Right atrium auricular region (tissue), 2 donors: ENCODE measurements around the gene PGGHG. TPM values are rescaled to one million over a fixed set of nuclear protein-coding genes. Genes with fewer than 3 reads are reported as not detected.
"Not testable (repeated sequence)": the region's sequence is repeated elsewhere in the genome, so short reads cannot be mapped to it uniquely, and the experiment has no call there.

ENCODE experiments used
- DNase-seq: peaks from one replicate; pipeline ENCODE4 v3.0.0-alpha.2; 2019; ENCODE audit warnings: low spot score
- H3K27ac ChIP-seq, 2 donors: fragments of 200-600 bp; sonication (generic); 1 replicate in 1 of 2; 2 replicates in 1 of 2; pipeline ENCODE4 v1.5.1; 2016 to 2019
- H3K27me3 ChIP-seq, 2 donors: fragments of 200-600 bp; sonication (generic); one replicate each; pipeline versions ENCODE4 v1.5.1 to v1.6.0; 2017 to 2019
- H3K36me3 ChIP-seq: fragments of 200-600 bp; sonication (generic); one replicate; pipeline ENCODE4 v1.5.1; 2016
- H3K4me1 ChIP-seq, 2 donors: fragments of 200-600 bp; sonication (generic); one replicate each; pipeline versions ENCODE4 v1.5.1 to v1.6.0; 2017 to 2019
- H3K4me3 ChIP-seq, 2 donors: fragments of 200-600 bp; sonication (generic); 1 replicate in 1 of 2; 2 replicates in 1 of 2; pipeline ENCODE4 v1.5.1; 2017 to 2019; ENCODE audit warnings: mild to moderate bottlenecking in 1 of 2, moderate library complexity in 1 of 2
- H3K9me3 ChIP-seq, 2 donors: fragments of 200-600 bp; sonication (generic); one replicate each; pipeline ENCODE4 v1.5.1; 2019
- CTCF ChIP-seq, 2 donors: fragments of 200-600 bp; sonication (generic); IDR thresholded peaks; one replicate each; pipeline ENCODE4 v1.5.1; 2019; ENCODE audit warnings: antibody characterized with exemption in 2 of 2
- total RNA-seq, 2 donors: library from RNA; depleted of rRNA; stranded (reverse); fragments of >200 nt; gene quantifications; one replicate each; pipeline ENCODE4 v1.1.0, GENCODE V29; 2016

PGGHG gene
- total RNA-seq, 2 donors from 2014 or later, result 4.9 to 9.4 TPM

GRCh38 chr11:315051-315481 lies 26.1 kb downstream of the PGGHG start:
- H3K36me3 ChIP-seq, result peaks cover 3% of the 10 kb centered on the region
- no peak for DNase-seq
- H3K27ac ChIP-seq, result peak overlapping the region; percentile 84 to 88
- H3K27me3 ChIP-seq, result no peaks in the 10 kb centered on the region
- peak overlapping the region; percentile 54 to 58 for H3K4me3 ChIP-seq
- no peaks in the 10 kb centered on the region for H3K9me3 ChIP-seq
- TF ChIP-seq CTCF (IDR thresholded peaks at IDR 0.05), result no peak
- peaks cover 0 to 47% of the 10 kb centered on the region in 2 donors for H3K4me1 ChIP-seq

GRCh38 chr11:315516-315994 lies 26.6 kb downstream of the PGGHG start:
- DNase-seq, result no peak
- Histone ChIP-seq H3K4me1 (peaks cover 0 to 47% of the 10 kb centered on the region in 2 donors), H3K4me3 (peak overlapping the region; percentile 54 to 58), H3K9me3 (no peaks in the 10 kb centered on the region), H3K27ac (peak overlapping the region; percentile 84 to 88), H3K27me3 (no peaks in the 10 kb centered on the region), H3K36me3 (peaks cover 3% of the 10 kb centered on the region)
- no peak for TF ChIP-seq CTCF (IDR thresholded peaks at IDR 0.05)

GRCh38 chr11:316031-316701 lies 27.2 kb downstream of the PGGHG start:
- H3K4me3 ChIP-seq, result peak overlapping the region; percentile 54 to 58
- no peak for DNase-seq
- H3K36me3 ChIP-seq, result peaks cover 3% of the 10 kb centered on the region
- peak overlapping the region; percentile 84 to 88 for H3K27ac ChIP-seq
- H3K9me3 ChIP-seq, result no peaks in the 10 kb centered on the region
- TF ChIP-seq CTCF (IDR thresholded peaks at IDR 0.05), result no peak
- H3K4me1 ChIP-seq, result peaks cover 0 to 47% of the 10 kb centered on the region in 2 donors
- H3K27me3 ChIP-seq, result no peaks in the 10 kb centered on the region

- TF ChIP-seq CTCF (IDR thresholded peaks at IDR 0.05), result no peak
- Histone ChIP-seq H3K27me3 (no peaks in the 10 kb centered on the region), H3K27ac (peak overlapping the region; percentile 84 to 88), H3K4me3 (peak overlapping the region; percentile 54 to 58), H3K36me3 (peaks cover 3% of the 10 kb centered on the region), H3K9me3 (no peaks in the 10 kb centered on the region), H3K4me1 (peaks cover 0 to 44% of the 10 kb centered on the region in 2 donors)
- no peak for DNase-seq
Measured at GRCh38 chr11:316891-317301, 28.0 kb downstream of the PGGHG start.

- H3K36me3 ChIP-seq, H3K27me3 ChIP-seq, DNase-seq, H3K9me3 ChIP-seq: not testable (repeated sequence)
- Histone ChIP-seq H3K4me3 (peak overlapping the region in 1 of 2 donors; percentile 37), H3K4me1 (peaks cover 0 to 35% of the 10 kb centered on the region in 2 donors), H3K27ac (peak overlapping the region; percentile 84 to 88)
Measured at GRCh38 chr11:317668-318404, 28.9 kb downstream of the PGGHG start.

- H3K4me3 ChIP-seq, result peak overlapping the region; percentile 74 to 88
- peaks cover 0 to 29% of the 10 kb centered on the region in 2 donors for H3K4me1 ChIP-seq
- H3K36me3 ChIP-seq, H3K9me3 ChIP-seq, DNase-seq, H3K27me3 ChIP-seq: not testable (repeated sequence)
- peak overlapping the region; percentile 96 to 98 for H3K27ac ChIP-seq
Measured at GRCh38 chr11:318405-319120, 29.6 kb downstream of the PGGHG start.

GRCh38 chr11:319121-319887 lies 30.4 kb downstream of the PGGHG start:
- DNase-seq, H3K27me3 ChIP-seq, H3K36me3 ChIP-seq, H3K9me3 ChIP-seq: not testable (repeated sequence)
- H3K4me3 ChIP-seq, result peak overlapping the region; percentile 74 to 88
- H3K27ac ChIP-seq, result peak overlapping the region; percentile 96 to 98
- peaks cover 0 to 31% of the 10 kb centered on the region in 2 donors for H3K4me1 ChIP-seq

GRCh38 chr11:319888-320273 lies 31.0 kb downstream of the PGGHG start:
- H3K36me3 ChIP-seq, H3K27me3 ChIP-seq, H3K9me3 ChIP-seq, DNase-seq: not testable (repeated sequence)
- peak overlapping the region; percentile 96 to 98 for H3K27ac ChIP-seq
- peaks cover 0 to 37% of the 10 kb centered on the region in 2 donors for H3K4me1 ChIP-seq
- peak overlapping the region; percentile 74 to 88 for H3K4me3 ChIP-seq
